ENCODE data around the gene CFAP92.
"Not testable (repeated sequence)": the region's sequence is repeated elsewhere in the genome, so short reads cannot be mapped to it uniquely, and the experiment has no call there.

The CFAP92 gene

GRCh38 chr3:128867200-128868125 is 126.4 kb downstream of the CFAP92 start:
- DNase-seq (ENCODE audit: low read depth, low spot score): no peak

GRCh38 chr3:128864849-128865804 is 128.7 kb downstream of the CFAP92 start:
- DNase-seq (ENCODE audit: low read depth, low spot score): not testable (repeated sequence)

- no peak for DNase-seq (ENCODE audit: low read depth, low spot score)
Measured at GRCh38 chr3:128864351-128864811, 129.5 kb downstream of the CFAP92 start.

GRCh38 chr3:128863560-128863959 is 130.3 kb downstream of the CFAP92 start:
- no peak for DNase-seq (ENCODE audit: low read depth, low spot score)

GRCh38 chr3:128861491-128861890 is 132.4 kb downstream of the CFAP92 start:
- DNase-seq (ENCODE audit: low read depth, low spot score): no peak

Measured in activated CD4-positive, CD25-positive, alpha-beta regulatory T cell treated with anti-CD3 and anti-CD28 coated beads, Interleukin-2, amount 50 U/mL, for 16 hours (primary cell).